HCT116 (cell line): ENCODE results near the gene ALKBH4. TPM values are rescaled to one million over a fixed set of nuclear protein-coding genes. Genes with fewer than 3 reads are reported as not detected.

Experiments
- ATAC-seq: fragments of 200-7000 bp; cut with Tn5 transposase; 2 replicates; pipeline ENCODE4 v1.9.1; 2020; ENCODE audit warnings: mild to moderate bottlenecking, moderate library complexity
- BruUV-seq: library from RNA; stranded (reverse); fragments of 400-500 nt; replicated peaks from 2 replicates; lab custom pipeline; 2021; lab: Mats Ljungman, UMichigan
- CTCF ChIA-PET: fragments of 300-600 bp; sonication (Branson Sonifier 250); formaldehyde crosslinking; loops from one replicate; lab custom pipeline; 2021; ENCODE audit warnings: antibody characterized with exemption; lab: Charles Lee
- POLR2A ChIA-PET: fragments of 300-600, 350-600 bp; sonication (Branson Sonifier 250); formaldehyde crosslinking; loops from one replicate; lab custom pipeline; 2021; ENCODE audit warnings: antibody characterized with exemption; lab: Charles Lee
- RAD21 ChIA-PET, 2 experiments: fragments of 300-600 bp; sonication (Branson Sonifier 250); formaldehyde crosslinking; loops; one replicate each; lab custom pipeline; 2023; ENCODE audit warnings: low total read pairs in 2 of 2; ENCODE audit not compliant: uncharacterized antibody in 2 of 2, unreplicated experiment in 2 of 2, low non-redundant PET in 1 of 2; lab: Charles Lee
- DNase-seq: peaks from one replicate; pipeline ENCODE4 v3.0.0-alpha.2; 2010; ENCODE audit warnings: low read depth, low spot score
- H2AFZ ChIP-seq: fragments of 200-600 bp; shearing (Covaris generic), sonication (generic); 2 replicates; pipeline ENCODE4 v1.6.1; 2017; ENCODE audit warnings: low read depth, mixed run types, mixed read lengths, antibody characterized with exemption, low read length; ENCODE audit not compliant: poor library complexity, severe bottlenecking
- H3K27ac ChIP-seq: 2 replicates; pipeline ENCODE4 v1.5.1; 2012; ENCODE audit warnings: low read depth, low read length
- H3K27me3 ChIP-seq: fragments of 200-600 bp; sonication (generic); 2 replicates; pipeline ENCODE4 v1.6.1; 2016; ENCODE audit warnings: mixed run types, low read length, mixed read lengths; ENCODE audit not compliant: insufficient read depth
- H3K36me3 ChIP-seq, 2 experiments: fragments of 200-500 bp in 1 of 2; fragments of 200-600 bp in 1 of 2; sonication (Bioruptor generic) in 1 of 2; sonication (generic) in 1 of 2; 2 replicates each; pipeline versions ENCODE4 v1.5.1 to v1.6.1; 2014 to 2016; ENCODE audit warnings: low read length in 2 of 2, inconsistent platforms in 1 of 2, mixed read lengths in 1 of 2, mixed run types in 1 of 2; ENCODE audit not compliant: insufficient read depth in 2 of 2, control insufficient read depth in 1 of 2
- H3K4me1 ChIP-seq, 2 experiments: fragments of 200-600 bp in 1 of 2; sonication (generic) in 1 of 2; 2 replicates each; pipeline versions ENCODE4 v1.5.1 to v1.6.1; 2012 to 2017; ENCODE audit warnings: low read length in 2 of 2, inconsistent platforms in 1 of 2, mild to moderate bottlenecking in 1 of 2, mixed read lengths in 1 of 2, mixed run types in 1 of 2, moderate library complexity in 1 of 2; ENCODE audit not compliant: insufficient read depth in 2 of 2, control insufficient read depth in 1 of 2
- H3K4me2 ChIP-seq: fragments of 200-600 bp; sonication (generic); 2 replicates; pipeline ENCODE4 v1.6.1; 2017; ENCODE audit warnings: mixed run types, low read length, mixed read lengths
- H3K4me3 ChIP-seq, 2 experiments: fragments of 200-600 bp in 1 of 2; sonication (generic) in 1 of 2; replicated peaks in 1 of 2; 2 replicates each; pipeline ENCODE4 v1.5.1; 2011 to 2016; ENCODE audit warnings: low read length in 2 of 2, control low read depth in 1 of 2, low read depth in 1 of 2, mild to moderate bottlenecking in 1 of 2, mixed read lengths in 1 of 2, mixed run types in 1 of 2
- H3K79me2 ChIP-seq: fragments of 200-600 bp; sonication (generic); 2 replicates; pipeline ENCODE4 v1.6.1; 2017; ENCODE audit warnings: mild to moderate bottlenecking, mixed run types, low read length, moderate library complexity, mixed read lengths; ENCODE audit not compliant: insufficient read depth
- H3K9ac ChIP-seq: fragments of 200-600 bp; sonication (generic); 2 replicates; pipeline ENCODE4 v1.6.1; 2016; ENCODE audit warnings: low read length, mixed read lengths
- H3K9me2 ChIP-seq: fragments of 200-600 bp; sonication (generic), shearing (Covaris generic); 2 replicates; pipeline ENCODE4 v1.6.1; 2017; ENCODE audit warnings: mixed run types, mild to moderate bottlenecking, moderate library complexity; ENCODE audit not compliant: insufficient read depth
- H3K9me3 ChIP-seq, 2 experiments: fragments of 200-500 bp in 1 of 2; fragments of 200-600 bp in 1 of 2; sonication (Bioruptor generic) in 1 of 2; sonication (generic) in 1 of 2; 2 replicates each; pipeline ENCODE4 v1.6.1; 2014 to 2017; ENCODE audit warnings: low read length in 2 of 2, mixed read lengths in 2 of 2, inconsistent platforms in 1 of 2, low read depth in 1 of 2, mild to moderate bottlenecking in 1 of 2, mixed run types in 1 of 2, moderate library complexity in 1 of 2; ENCODE audit not compliant: control insufficient read depth in 1 of 2, insufficient read depth in 1 of 2
- H4K20me1 ChIP-seq: fragments of 200-600 bp; sonication (generic), shearing (Covaris generic); 2 replicates; pipeline ENCODE4 v1.6.1; 2017; ENCODE audit warnings: mixed run types, mild to moderate bottlenecking, moderate library complexity; ENCODE audit not compliant: insufficient read depth
- ATF3 ChIP-seq: IDR thresholded peaks from 2 replicates; pipeline ENCODE4 v1.6.1; 2012
- CBX3 ChIP-seq: IDR thresholded peaks from 2 replicates; pipeline ENCODE4 v1.6.1; 2012; ENCODE audit warnings: low read depth
- CEBPB ChIP-seq: IDR thresholded peaks from 2 replicates; pipeline ENCODE4 v1.6.1; 2012; ENCODE audit warnings: low read depth
- EGR1 ChIP-seq: IDR thresholded peaks from 2 replicates; pipeline ENCODE4 v1.6.1; 2012; ENCODE audit warnings: low read depth
- ELF1 ChIP-seq: IDR thresholded peaks from 2 replicates; pipeline ENCODE4 v1.6.1; 2012; ENCODE audit warnings: low read depth, borderline replicate concordance
- EZH2 ChIP-seq: fragments of 200-600 bp; sonication (generic); IDR thresholded peaks from 2 replicates; pipeline ENCODE4 v1.6.1; 2017; ENCODE audit warnings: antibody characterized with exemption, mixed run types
- FOSL1 ChIP-seq: IDR thresholded peaks from 2 replicates; pipeline ENCODE4 v1.6.1; 2012; ENCODE audit warnings: low read depth
- JUND ChIP-seq: IDR thresholded peaks from 2 replicates; pipeline ENCODE4 v1.6.1; 2012
- MAX ChIP-seq: IDR thresholded peaks from 2 replicates; pipeline ENCODE4 v1.6.1; 2012
- POLR2AphosphoS5 ChIP-seq: IDR thresholded peaks from 2 replicates; pipeline ENCODE4 v1.6.1; 2011; ENCODE audit warnings: mild to moderate bottlenecking, low read depth, low read length, moderate library complexity
- RAD21 ChIP-seq: IDR thresholded peaks from 2 replicates; pipeline ENCODE4 v1.6.1; 2012; ENCODE audit warnings: low read depth, mild to moderate bottlenecking
- REST ChIP-seq: IDR thresholded peaks from 2 replicates; pipeline ENCODE4 v1.6.1; 2012; ENCODE audit warnings: low read depth
- SIN3A ChIP-seq: IDR thresholded peaks from 2 replicates; pipeline ENCODE4 v1.6.1; 2012; ENCODE audit warnings: low read depth
- SP1 ChIP-seq: IDR thresholded peaks from 2 replicates; pipeline ENCODE4 v1.6.1; 2012; ENCODE audit warnings: low read depth
- SRF ChIP-seq: IDR thresholded peaks from 2 replicates; pipeline ENCODE4 v1.6.1; 2012; ENCODE audit warnings: low read depth
- TCF7L2 ChIP-seq: IDR thresholded peaks from 2 replicates; pipeline ENCODE4 v1.7.0; 2011; ENCODE audit warnings: borderline replicate concordance, inconsistent platforms; ENCODE audit not compliant: insufficient read depth, insufficient read length; ENCODE audit errors: extremely low read depth
- YY1 ChIP-seq: IDR thresholded peaks from 2 replicates; pipeline ENCODE4 v1.6.1; 2011; ENCODE audit warnings: low read length, low read depth, moderate library complexity, mild to moderate bottlenecking; ENCODE audit not compliant: insufficient replicate concordance; ENCODE audit errors: extremely low read depth
- ZFX ChIP-seq: fragments of 450-650 bp; IDR thresholded peaks from 2 replicates; pipeline ENCODE4 v1.6.1; 2017
- intact Hi-C: fragments of 100-400 bp; cut with micrococcal nuclease; formaldehyde crosslinking; loops from 2 replicates; pipeline ENCODE4 v1.10.0; 2022
- total RNA-seq: library from RNA; stranded (reverse); gene quantifications from one replicate; pipeline ENCODE4 v1.2.1, GENCODE V29; 2021; ENCODE audit not compliant: unreplicated experiment

ALKBH4 gene
- total RNA-seq, 1 experiment from 2014 or later = 14.9 TPM

GRCh38 chr7:102439963-102440795 lies 24.5 kb downstream of the ALKBH4 start:
- H4K20me1 ChIP-seq = no peaks in the 10 kb centered on the region
- H3K27ac ChIP-seq = peak overlapping the region; percentile 60
- no peaks in the 10 kb centered on the region for H3K9me2 ChIP-seq
- peaks cover 17 to 41% of the 10 kb centered on the region in 2 experiments for H3K4me1 ChIP-seq
- ChIA-PET RAD21 (interaction anchor here in 1 of 2 experiments (1.2 kb wide), 1 partner anchor 16 kb away, joined by 5 read pairs; no protein-coding TSS in a partner anchor), CTCF (interaction anchor here (0.7 to 1.6 kb wide), 2 partner anchors 10 to 16 kb away, joined by 3 to 4 read pairs; no protein-coding TSS in a partner anchor), POLR2A (no interaction called here)
- BruUV-seq = no TSS peak
- DNase-seq (peak; percentile 79), ATAC-seq (peak; percentile 94)
- peak overlapping the region; percentile 51 for H3K9ac ChIP-seq
- H3K4me2 ChIP-seq = peak overlapping the region; percentile 80
- H3K36me3 ChIP-seq = 0 out of 4 replicates have a peak, but pooled peaks cover 0 to 3% of the 10 kb centered on the region in 2 experiments
- no peaks in the 10 kb centered on the region for H3K27me3 ChIP-seq
- H3K4me3 ChIP-seq = peak overlapping the region in 1 of 2 experiments; percentile 25; a peak in 2 of 4 replicates
- TF ChIP-seq EGR1 (no peak), SRF (no peak), SIN3A (no peak), TCF7L2 (peak; percentile 93), POLR2AphosphoS5 (peak; percentile 64), EZH2 (no peak), RAD21 (no peak), ZFX (no peak), FOSL1 (peak; percentile 91), ELF1 (no peak), MAX (0 out of 2 replicates have a peak, but pooled peaks have one; percentile 11), JUND (peak; percentile 84), CBX3 (no peak), CEBPB (no peak), SP1 (peak; percentile 81), YY1 (no peak), REST (no peak), ATF3 (no peak)
- no peak overlapping the region for H2AFZ ChIP-seq
- H3K9me3 ChIP-seq = no peaks in the 10 kb centered on the region
- intact Hi-C loops = loop anchor here (2.0 kb wide), 1 partner anchor 17 kb away; no protein-coding TSS in a partner anchor
- H3K79me2 ChIP-seq = no peaks in the 10 kb centered on the region
